Activated CD4-positive, alpha-beta T cell treated with anti-CD3 and anti-CD28 coated beads for 48 hours (primary cell): ENCODE measurements around the gene DDX25.
"Not testable (repeated sequence)": the region's sequence is repeated elsewhere in the genome, so short reads cannot be mapped to it uniquely, and the experiment has no call there.

Experiments
- DNase-seq: peaks from one replicate; pipeline ENCODE4 v3.0.0-alpha.2; 2020

Gene DDX25

GRCh38 chr11:125910226-125910849 lies 6.0 kb downstream of the DDX25 start:
- no peak for DNase-seq

- DNase-seq: not testable (repeated sequence)
Observed at GRCh38 chr11:125914601-125915000, 10.3 kb downstream of the DDX25 start.

- DNase-seq: no peak
Observed at GRCh38 chr11:125916683-125917347, 12.5 kb downstream of the DDX25 start.

GRCh38 chr11:125918140-125918840 lies 14.0 kb downstream of the DDX25 start:
- DNase-seq: no peak

- no peak for DNase-seq
Observed at GRCh38 chr11:125921042-125921441, 16.7 kb downstream of the DDX25 start.

- DNase-seq: no peak
Observed at GRCh38 chr11:125922156-125922555, 17.8 kb downstream of the DDX25 start.

GRCh38 chr11:125923012-125923579 lies 18.8 kb downstream of the DDX25 start:
- peak; percentile 72 for DNase-seq

- DNase-seq: no peak
Observed at GRCh38 chr11:125923633-125924032, 19.3 kb downstream of the DDX25 start.

GRCh38 chr11:125924384-125925007 lies 20.2 kb downstream of the DDX25 start:
- no peak for DNase-seq

- DNase-seq: no peak
Observed at GRCh38 chr11:125925247-125925740, 21.0 kb downstream of the DDX25 start.

- DNase-seq: no peak
Observed at GRCh38 chr11:125925804-125926203, 21.5 kb downstream of the DDX25 start.

- DNase-seq: no peak
Observed at GRCh38 chr11:125926682-125927081, 22.4 kb downstream of the DDX25 start.

- DNase-seq: no peak
Observed at GRCh38 chr11:125929445-125930075, 25.3 kb downstream of the DDX25 start.

- DNase-seq: no peak
Observed at GRCh38 chr11:125930076-125930450, 25.8 kb downstream of the DDX25 start.

GRCh38 chr11:125931116-125931515 lies 26.8 kb downstream of the DDX25 start:
- DNase-seq: no peak

GRCh38 chr11:125931668-125932067 lies 27.4 kb downstream of the DDX25 start:
- DNase-seq: no peak

GRCh38 chr11:125932301-125932700 lies 28.0 kb downstream of the DDX25 start:
- DNase-seq: no peak

- DNase-seq: peak; percentile 27
Observed at GRCh38 chr11:125933030-125933813, 28.9 kb downstream of the DDX25 start.

GRCh38 chr11:125934473-125934872 lies 30.2 kb downstream of the DDX25 start:
- DNase-seq: no peak

- no peak for DNase-seq
Observed at GRCh38 chr11:125935056-125935455, 30.7 kb downstream of the DDX25 start.

GRCh38 chr11:125935618-125936199 lies 31.4 kb downstream of the DDX25 start:
- DNase-seq: no peak
